HG03135 (cell line): ENCODE measurements around the gene POLR1B.
A peak's percentile ranks its signal among the peaks of the same experiment; 100 is the strongest.
"Not testable (repeated sequence)": the region's sequence is repeated elsewhere in the genome, so short reads cannot be mapped to it uniquely, and the experiment has no call there.

Source experiments
- ATAC-seq: cut with Tn5 transposase; IDR thresholded peaks from one replicate; pipeline ENCODE4 v1.9.1; 2021; ENCODE audit warnings: mild to moderate bottlenecking, moderate library complexity; ENCODE audit not compliant: unreplicated experiment

Gene POLR1B

DNA sequence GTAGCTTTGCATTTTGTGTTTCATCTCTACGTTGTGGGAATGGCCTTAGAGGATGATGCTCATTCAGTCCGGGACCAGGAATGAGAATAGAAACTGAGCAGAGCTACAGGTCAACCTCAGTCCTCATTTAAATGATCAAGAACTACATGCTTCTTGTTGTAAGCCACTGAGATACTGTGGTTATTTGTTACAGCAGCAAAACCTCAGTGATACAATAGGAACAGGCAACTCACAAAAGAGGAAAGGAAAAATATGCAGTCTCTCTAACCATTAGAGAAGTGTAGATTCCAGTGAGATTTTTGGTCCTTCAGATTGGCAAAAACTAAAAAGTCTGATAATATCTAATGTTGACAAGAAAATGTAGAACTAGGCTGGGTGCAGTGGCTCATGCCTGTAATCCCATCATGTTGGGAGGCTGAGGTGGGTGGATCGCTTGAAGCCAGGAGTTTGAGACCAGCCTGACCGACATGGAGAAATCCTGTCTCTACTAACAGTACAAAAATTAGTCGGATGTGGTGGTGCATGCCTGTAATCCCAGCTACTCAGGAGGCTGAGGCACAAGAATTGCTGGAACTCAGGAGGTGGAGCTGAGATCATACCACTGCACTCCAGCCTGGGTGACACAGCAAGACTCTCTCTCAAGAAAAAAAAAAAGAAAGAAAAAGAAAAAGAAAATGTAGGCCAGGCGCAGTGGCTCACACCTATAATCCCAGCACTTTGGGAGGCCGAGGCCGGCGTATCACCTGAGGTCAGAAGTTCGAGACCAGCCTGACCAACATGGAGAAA, 55.5 kb downstream of the POLR1B start:
- no peak for ATAC-seq

DNA sequence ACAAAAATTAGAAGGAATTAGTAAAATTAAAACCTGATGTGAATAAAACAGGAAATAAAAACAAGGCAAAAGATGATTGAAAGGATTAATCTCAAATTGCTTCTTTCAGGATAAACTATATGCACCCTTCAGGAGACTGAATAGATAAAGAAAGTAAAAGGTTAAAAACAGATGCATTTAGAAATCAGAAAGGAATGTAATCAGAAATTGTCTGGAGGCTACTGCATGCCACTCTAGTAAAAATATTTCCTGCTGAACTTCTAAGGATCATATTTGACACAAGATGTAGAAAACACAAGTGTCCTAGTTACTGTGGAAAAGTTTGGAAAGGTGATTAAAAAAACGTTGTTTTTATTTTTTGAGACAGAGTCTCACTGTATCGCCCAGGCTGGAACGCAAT, 58.4 kb downstream of the POLR1B start:
- no peak for ATAC-seq

DNA sequence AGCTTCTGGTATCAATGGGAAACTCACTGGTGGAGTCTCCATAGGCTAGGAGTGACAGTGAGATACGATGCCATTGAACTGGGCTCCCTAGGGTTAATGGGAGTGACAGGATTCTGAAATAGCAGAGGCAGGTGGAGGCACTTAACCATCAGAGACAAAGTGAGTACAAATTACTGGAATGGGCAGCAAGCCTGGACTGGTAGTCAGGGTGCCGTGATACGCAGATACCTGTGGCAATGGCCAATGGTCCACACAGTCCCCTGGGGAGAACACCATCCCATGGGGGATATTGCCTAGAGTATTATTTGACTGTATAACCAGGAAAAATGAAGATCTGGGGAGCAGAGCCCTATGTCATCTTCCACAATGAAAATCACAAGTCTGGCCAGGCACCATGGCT, 59.5 kb downstream of the POLR1B start:
- no peak for ATAC-seq

DNA sequence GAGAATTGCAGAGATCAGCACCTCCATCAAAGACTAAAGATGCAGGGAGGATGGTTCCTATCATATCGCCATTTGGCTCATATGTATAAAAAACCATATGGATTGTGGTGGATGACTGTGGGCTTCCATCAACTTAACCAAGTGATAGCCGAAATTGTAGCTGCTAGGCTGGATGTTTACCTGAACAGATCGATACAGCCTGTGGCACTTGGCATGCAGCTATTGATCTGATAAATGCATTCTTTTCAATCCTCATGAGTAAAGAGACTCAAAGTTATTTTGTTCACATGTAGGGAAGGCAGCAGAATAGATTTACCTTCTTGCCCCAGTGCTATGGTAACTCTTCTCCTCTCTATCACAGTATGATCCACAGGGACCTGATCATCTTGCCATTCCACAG, 60.7 kb downstream of the POLR1B start:
- no peak for ATAC-seq

DNA sequence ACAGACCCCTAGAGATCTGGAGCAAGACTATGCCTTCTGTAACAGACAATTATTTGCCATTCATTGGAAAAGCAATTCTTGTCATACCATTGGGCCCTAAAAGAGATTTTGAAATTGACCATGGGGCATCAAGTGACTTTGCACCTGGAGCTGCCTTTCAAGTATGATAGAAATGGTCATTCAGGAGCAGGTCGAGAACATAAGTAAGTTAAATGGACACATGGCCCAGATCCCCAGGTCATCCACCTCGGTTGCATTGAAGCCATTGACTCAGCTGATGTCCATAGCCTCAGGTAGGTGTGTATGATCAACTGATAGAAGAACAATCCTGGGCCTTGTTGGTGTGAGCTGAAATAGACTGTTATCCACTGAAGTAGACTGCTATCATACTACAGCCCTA, 61.5 kb downstream of the POLR1B start:
- no peak for ATAC-seq

DNA sequence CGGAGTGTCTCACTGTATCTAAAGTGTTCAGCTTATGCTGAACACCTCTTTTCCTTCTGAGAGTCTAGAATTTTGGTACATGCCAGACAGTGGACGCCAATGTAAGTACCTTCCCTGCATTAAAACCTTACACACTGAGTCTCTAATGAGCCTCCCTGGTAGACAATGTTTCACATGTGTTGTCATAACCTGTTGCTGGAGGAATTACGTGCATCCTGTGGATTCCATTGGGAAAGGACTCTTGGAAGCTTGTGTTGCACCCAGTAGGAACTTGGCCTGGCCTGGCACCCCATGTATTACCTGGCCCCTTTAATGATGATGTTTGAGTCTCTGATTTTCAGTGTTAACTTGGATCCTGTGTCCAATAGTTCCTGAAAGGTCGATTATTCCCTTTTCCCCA, 62.7 kb downstream of the POLR1B start:
- ATAC-seq: no peak

DNA sequence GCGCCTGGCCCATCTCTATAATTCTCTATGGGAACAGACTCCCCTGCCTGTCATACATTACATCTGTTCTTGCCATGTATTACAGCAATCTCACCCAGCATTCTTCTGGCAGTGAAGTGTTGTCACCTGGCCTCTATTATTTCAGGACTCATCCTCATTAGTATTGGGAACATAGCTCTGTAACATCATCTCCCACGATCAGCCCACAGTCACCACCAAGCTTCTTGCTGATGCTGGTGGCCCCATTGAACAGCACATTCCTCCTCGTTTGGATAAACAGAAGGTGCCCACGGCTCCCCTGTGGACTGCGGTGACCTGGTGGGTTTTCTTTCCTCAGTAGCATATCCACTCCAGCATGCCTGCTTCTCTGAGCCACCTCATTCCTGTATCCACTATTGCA, 63.7 kb downstream of the POLR1B start:
- ATAC-seq: no peak

DNA sequence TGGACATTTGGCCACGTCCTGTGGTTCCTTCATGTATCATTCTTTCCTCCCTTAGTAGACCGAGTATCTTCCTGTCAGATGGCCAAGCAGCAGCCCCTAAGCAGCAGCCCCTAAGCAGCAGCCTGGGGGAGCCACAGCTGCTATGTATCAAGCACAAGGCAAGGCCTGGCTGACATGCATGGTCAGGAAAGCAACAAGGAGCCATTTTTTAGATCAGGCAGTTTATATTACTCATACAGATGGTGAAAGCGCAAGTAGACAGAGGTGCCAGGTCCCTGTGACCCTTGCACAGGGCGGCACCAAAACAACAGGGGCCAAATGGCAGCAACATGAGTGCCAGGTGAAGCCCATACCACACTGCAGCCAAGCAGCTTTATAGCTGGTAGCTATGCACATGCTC, 64.3 kb downstream of the POLR1B start:
- ATAC-seq: no peak

DNA sequence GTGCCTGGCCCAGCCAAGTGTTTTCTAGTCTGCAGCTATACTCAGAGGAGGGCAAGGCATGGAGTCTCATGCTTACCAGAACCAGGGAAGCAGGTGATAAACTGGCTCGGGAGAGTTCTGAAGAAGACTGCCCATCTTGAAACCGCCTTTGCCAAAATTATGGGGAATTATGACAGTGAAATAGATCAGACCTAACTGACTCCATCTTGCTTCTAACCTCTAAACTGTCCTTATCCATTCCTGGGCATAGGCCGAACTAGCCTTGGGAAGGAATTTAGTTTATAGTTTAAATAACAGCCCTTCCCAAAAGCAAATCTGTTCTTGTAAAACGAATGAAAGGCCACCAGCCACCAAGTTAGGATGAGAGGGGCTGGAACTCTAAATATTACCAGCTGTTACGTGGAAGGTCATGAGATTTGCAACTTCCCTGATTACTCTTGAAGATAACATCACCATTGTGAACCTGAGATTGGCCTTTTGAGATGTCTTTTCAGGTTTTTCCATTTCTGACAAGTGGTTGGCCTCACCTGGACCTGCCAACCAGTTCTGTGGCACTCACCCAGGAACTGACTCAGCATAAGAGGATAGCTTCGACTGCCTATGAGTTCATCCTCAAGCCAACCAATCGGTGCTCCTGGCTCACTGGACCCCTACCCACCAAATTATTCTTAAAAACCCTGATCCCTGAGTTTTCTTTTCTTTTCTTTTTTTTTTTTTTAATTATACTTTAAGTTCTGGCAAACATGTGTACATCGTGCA, 65.6 kb downstream of the POLR1B start:
- no peak for ATAC-seq

DNA sequence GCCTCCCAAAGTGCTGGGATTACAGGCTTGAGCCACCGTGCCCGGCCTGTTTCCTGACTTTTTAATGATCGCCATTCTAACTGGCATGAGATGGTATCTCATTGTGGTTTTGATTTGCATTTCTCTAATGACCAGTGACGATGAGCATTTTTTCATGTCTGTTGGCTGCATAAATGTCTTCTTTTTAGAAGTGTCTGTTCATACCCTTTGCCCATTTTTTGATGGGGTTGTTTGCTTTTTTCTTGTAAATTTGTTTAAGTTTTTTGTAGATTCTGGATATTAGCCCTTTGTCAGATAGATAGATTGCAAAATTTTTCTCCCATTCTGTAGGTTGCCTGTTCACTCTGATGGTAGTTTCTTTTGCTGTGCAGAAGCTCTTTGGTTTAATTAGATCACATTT, 67.1 kb downstream of the POLR1B start:
- ATAC-seq: not testable (repeated sequence)

DNA sequence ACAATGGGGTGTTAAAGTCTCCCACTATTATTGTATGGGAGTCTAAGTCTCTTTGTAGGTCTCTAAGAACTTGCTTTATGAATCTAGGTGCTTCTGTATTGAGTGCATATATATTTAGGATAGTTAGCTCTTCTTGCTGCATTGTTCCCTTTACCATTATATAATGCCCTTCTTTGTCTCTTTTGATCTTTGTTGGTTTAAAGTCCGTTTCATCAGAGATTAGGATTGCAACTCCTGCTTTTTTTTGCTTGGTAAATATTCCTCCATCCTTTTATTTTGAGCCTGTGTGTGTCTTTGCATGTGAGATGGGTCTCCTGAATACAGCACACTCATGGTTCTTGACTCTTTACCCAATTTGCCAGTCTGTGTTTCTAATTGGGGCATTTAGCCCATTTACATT, 70.0 kb downstream of the POLR1B start:
- ATAC-seq: not testable (repeated sequence)

DNA sequence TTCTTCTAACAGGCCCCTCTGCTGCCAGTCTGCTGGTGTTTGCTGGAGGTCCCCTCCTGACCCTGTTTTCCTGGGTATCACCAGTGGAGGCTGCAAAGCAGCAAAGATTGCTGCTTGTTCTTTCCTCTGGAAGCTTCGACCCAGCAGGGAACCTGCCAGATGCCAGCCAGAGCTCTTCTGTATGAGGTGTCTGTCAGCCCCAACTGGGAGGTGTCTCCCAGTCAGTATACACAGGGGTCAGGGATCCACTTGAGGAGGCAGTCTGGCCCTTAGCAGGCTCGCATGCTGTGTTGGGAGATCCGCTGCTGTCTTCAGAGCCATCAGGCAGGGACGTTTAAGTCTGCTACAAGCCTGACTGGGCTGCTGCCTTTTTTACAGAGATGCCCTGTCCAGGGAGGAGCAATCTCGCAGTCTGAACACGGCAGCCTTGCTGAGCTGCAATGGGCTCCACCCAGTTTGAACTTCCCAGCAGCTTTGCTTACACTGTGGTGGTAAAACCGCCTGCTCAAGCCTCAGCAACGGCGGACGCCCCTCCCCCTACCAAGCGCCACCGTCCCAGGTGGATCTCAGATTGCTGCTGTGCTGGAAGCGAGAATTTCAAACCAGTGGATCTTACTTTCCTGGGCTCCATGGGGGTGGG, 72.1 kb downstream of the POLR1B start:
- ATAC-seq: no peak

DNA sequence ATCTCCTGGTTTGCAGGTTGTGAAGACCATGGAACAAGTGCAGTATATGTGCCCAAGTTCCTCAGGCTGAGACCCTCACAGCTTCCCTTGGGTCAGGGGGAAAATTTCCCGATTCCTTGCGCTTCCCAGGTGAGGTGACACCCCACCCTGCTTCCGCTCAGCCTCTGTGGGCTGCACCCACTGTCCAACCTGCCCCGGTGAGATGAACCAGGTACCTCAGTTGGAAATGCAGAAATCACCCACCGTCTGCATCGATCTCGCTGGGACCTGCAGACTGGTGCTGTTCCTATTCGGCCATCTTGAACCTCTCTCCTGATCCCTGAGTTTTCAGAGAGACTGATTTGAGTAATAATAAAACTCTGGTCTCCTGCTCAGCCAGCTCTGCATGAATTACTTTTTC, 72.8 kb downstream of the POLR1B start:
- ATAC-seq: no peak

DNA sequence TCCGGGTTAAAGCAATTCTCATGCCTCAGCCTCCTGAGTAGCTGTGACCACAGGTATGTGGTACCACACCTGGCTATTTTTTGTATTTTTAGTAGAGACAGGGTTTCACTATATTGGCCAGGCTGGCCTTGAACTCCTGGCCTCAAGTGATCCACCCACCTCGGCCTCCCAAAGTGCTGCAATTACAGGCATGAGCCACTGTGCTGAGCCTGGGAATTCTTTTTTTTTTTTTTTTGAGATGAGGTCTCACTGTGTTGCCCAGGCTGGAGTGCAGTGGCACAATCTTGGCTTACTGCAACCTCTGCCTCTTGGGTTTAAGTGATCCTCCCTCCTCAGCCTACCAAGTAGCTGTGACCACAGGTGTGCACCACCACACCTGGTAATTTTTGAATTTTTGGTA, 73.5 kb downstream of the POLR1B start:
- not testable (repeated sequence) for ATAC-seq

DNA sequence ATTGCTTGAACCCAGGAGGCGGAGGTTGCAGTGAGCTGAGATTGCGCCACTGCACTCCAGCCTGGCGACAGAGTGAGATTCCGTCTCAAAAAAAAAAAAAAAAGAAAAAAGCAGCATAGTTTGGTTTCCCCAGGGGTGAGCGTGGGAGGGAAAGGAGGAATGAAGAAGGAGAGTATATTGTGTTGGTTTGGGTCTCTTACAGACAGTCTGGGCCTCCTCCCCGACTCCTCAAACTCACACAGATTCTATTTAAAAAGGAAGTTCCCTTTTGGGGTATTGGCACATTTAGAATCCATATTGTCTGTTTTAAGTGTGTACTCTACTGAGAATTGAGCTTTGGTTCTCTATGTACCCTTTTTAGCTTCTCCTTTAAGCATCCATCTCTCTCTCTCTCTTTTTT, 76.1 kb downstream of the POLR1B start:
- no peak for ATAC-seq

DNA sequence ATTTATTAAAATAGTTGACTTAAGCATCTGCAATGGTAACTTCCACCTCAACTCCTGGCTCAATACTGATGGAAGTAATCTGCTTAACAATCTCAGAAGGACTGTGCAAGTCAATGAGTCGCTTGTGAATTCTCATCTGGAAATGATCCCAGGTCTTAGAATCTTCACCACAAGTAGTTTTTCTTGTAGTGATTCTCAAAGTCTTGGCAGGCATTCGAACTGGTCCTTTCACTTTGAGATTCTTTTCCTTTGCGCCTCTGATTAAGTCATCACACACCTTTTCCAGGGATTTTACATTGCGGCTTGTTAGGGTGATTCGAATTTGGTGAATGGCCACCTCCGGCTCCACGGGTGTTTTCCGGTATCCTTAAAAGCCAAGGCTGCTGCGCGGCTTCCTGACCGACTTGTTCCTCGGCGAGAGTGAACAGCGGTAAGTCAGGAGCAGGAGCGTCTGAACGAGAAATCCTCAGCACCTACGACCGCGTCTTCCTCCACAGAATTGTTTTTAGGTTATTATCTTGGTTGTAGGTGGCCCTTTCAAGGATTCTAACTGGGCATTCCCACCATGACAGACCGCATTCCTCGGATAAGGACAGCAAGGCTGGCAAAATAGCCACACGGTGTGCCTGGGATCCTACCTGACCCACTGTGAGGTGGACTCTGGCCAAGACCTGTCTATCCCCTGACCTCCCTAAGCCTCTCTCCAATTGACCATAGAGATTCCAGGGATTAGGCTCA, 79.7 kb downstream of the POLR1B start:
- no peak for ATAC-seq

DNA sequence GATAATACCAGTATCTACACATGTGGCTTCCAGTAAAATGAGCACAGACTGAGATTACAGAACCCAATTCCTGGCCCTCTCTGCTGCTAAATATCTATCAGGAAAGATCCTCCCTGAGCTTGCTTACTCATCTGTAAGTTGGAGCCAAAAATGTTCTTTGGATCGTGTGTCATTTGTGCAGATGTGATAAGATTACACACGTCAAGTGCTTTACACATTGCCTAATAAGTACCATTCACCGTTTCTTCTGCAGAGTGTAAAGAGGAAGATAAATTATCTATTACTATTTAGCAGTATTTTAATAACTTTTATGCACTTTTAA, 80.2 kb downstream of the POLR1B start:
- no peak for ATAC-seq

DNA sequence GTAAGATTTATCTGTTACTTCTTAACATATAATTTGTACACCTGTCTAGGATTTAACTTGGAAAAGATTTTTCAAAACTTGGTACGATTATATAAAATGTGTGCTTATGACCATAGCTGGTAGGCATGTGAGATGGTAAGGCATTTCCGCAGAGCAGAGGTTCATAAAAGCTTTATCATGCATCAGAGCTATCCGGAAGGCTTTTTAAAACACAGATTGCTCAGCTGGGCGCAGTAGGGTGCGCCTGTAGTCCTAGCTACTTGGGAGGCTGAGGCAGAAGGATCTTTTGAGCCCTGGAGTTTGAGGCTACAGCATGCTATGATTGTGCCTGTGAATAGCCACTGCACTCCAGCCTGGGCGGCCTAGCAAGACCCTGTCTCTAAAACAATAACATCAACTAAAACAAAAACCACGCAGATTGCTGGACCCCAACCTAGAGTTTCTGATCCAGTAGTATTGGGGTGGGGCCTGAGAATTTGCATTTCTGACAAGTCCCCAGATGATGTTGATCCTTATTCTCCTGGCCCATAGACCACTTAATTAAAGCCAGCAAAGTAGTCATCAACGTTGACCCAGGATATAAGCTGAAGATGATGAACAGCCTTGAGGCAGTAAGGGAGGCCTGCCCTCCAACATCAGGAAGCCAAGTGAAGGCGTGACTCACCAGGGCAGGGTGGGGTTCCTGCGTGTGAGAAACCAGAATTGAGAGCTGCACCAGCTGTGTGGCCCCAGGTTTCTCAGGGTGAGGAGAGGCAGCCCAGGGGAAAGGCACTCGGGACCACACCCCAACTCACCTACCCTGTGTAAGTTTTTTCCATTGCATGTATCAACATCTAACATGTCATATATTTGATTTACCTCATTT, 81.9 kb downstream of the POLR1B start:
- peak; percentile 70 for ATAC-seq

DNA sequence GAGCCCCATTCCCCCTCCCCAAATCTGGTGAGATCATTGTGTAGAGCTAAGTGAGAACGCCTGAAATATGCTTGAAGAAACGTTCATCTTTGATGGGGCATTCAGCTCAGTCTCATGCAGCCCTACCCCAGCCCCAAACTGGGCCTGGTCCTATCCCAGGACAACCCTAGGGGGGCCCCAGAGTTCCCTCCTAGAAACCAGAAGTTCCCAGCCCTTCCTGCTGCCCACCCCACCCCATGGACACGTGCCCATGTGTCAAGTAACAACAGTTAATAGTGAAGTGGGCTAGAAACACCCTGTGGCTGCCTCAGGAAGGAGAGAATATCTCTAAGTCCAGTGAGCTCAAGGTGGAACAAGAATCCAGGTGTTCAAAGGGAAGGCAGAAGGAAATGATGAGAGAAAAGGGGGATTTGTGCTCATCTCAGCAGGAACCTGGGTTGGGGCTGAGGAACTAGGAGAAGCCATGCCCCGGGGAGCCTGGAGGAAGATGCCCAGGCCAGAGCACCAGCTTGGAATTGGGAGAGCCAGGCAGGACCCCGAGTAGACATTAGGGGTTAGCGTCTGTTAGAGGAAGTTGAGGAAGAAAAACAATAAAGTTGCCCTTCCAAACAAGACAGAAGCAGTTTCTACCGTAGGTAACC, 83.3 kb downstream of the POLR1B start:
- no peak for ATAC-seq

DNA sequence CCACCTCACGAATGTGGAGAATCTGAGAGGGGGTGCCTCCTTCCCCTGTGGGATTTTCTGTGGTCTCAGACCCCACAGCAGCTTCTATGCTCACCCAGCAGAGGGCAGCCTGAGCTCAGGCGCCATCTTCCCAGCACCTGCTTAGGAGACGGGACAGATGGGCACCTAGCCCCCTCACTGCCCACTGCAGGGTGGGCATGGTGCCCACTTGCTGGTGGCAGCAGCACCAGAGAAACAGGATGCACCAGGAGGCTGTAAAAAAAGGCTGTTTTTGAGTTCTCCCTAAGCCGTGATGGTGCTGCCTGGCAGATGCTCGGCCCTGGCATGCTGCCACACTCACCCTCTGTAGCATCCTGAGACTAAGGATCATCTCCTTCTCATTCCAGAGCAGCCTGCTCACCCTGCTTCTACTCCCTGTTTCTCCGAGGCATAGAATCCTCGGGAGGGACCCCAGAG, 84.4 kb downstream of the POLR1B start:
- no peak for ATAC-seq
